Measurements from ENCODE around the gene PRDM2.

PRDM2 gene

GRCh38 chr1:13788795-13789194, 88.8 kb downstream of the PRDM2 start:
- TF ChIP-seq CTCF (conservative IDR thresholded peaks at IDR 0.05; ENCODE audit: low read length) = no peak; the same call in 1 of the 2 replicates
- H3K4me3 ChIP-seq (ENCODE audit: low read length) = no peak overlapping the region

GRCh38 chr1:13790290-13791030, 90.5 kb downstream of the PRDM2 start:
- TF ChIP-seq CTCF (conservative IDR thresholded peaks at IDR 0.05; ENCODE audit: low read length) = no peak
- H3K4me3 ChIP-seq (ENCODE audit: low read length) = no peak overlapping the region
- DNase-seq (ENCODE audit: low read depth) = no peak

More at GRCh38 chr1:13788795-13789194, 88.8 kb downstream of the PRDM2 start:
- no peak for DNase-seq (ENCODE audit: low read depth)

DNA sequence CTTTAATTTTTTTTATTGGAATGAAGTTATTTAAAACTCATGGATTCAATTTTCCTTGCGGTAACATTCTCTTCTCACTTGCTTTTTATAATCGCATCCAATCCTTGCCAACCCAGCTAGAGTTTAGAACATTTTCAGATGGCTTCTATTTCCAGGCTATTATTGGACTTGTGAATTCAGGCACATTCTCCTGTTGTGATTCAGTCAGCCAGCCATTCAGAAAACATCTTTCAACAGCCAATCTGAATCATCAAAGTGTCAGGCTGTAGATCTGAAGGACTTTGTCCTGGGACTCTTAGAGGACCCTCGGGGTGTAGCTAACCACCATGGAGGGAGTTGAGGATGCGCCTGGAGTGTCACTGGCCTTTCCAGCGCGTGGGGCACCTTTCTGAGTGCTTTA, 92.4 kb downstream of the PRDM2 start:
- TF ChIP-seq CTCF (conservative IDR thresholded peaks at IDR 0.05; ENCODE audit: low read length) = no peak
- DNase-seq (ENCODE audit: low read depth) = peak; percentile 93
- H3K4me3 ChIP-seq (ENCODE audit: low read length) = no peak overlapping the region

DNA sequence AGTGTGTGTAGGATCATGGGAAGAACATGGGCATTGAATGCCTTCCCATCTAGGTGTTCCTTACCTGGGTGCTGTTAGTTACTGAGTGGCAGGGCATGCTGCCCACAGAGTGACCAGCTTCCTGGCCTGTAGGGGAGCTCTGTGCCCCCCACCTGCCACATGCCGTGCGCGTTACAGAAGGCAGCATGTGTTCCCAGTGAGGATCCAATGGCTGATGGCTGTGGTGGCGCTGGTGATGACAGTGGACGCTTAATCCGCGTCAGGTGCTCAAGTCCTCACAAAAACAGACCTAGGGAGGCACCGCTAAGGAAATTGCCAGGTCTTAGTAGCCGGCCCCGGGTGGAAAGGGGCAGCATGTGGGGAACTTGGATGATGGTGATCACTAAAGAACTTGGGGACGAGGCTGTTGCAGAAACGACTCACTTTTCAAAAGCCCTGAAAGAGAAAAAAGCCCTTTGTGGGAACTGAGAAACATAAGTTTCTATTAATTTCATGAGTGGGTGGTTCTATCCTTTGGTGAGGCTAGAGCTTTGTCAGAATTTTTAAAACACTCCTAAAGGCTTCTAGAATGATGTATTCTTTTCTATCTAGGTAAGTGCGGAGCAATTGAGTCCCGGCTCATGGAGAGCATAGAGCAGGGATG, 93.2 kb downstream of the PRDM2 start:
- TF ChIP-seq CTCF (conservative IDR thresholded peaks at IDR 0.05; ENCODE audit: low read length) = no peak
- no peak for DNase-seq (ENCODE audit: low read depth)
- H3K4me3 ChIP-seq (ENCODE audit: low read length) = no peak overlapping the region

- TF ChIP-seq CTCF (conservative IDR thresholded peaks at IDR 0.05; ENCODE audit: low read length) = no peak
- no peak overlapping the region for H3K4me3 ChIP-seq (ENCODE audit: low read length)
- no peak for DNase-seq (ENCODE audit: low read depth)
Measured at GRCh38 chr1:13794231-13795187, 94.5 kb downstream of the PRDM2 start.

DNA sequence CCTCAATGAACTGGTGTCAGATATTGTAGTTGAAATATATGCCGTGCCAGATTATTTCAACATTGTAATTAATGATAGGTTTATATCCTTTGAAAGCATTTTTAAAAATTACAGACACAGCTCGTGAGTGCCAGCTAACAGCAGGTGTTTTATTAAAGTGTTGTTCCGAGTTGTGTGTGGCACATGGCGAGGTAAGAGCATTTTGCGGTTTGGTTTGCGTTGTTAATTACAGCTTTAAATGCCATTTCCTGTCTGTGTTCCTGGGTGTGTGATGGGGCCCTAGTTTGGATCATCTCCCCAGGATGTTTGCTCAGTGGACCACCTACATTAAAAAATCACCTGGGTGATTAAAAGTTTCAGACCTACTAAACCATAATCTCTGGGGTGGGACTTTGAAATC, 97.4 kb downstream of the PRDM2 start:
- TF ChIP-seq CTCF (conservative IDR thresholded peaks at IDR 0.05; ENCODE audit: low read length) = no peak
- H3K4me3 ChIP-seq (ENCODE audit: low read length) = no peak overlapping the region
- no peak for DNase-seq (ENCODE audit: low read depth)

Data from AG10803 (cell line).